Stimulated activated naive CD4-positive, alpha-beta T cell treated with Interleukin-2 at 50 U/mL for 16 hours (primary cell): ENCODE results near the gene GOLGA8B.
"Not testable (repeated sequence)": the region's sequence is repeated elsewhere in the genome, so short reads cannot be mapped to it uniquely, and the experiment has no call there.

Source experiments
- DNase-seq: peaks from one replicate; lab custom pipeline; 2025; lab: John Stamatoyannopoulos, UW

GOLGA8B gene, protein sequence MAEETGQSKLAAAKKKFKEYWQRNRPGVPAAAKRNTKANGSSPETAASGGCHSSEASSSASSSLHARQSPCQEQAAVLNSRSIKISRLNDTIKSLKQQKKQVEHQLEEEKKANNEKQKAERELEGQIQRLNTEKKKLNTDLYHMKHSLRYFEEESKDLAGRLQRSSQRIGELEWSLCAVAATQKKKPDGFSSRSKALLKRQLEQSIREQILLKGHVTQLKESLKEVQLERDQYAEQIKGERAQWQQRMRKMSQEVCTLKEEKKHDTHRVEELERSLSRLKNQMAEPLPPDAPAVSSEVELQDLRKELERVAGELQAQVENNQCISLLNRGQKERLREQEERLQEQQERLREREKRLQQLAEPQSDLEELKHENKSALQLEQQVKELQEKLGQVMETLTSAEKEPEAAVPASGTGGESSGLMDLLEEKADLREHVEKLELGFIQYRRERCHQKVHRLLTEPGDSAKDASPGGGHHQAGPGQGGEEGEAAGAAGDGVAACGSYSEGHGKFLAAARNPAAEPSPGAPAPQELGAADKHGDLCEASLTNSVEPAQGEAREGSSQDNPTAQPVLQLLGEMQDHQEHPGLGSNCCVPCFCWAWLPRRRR

DNA sequence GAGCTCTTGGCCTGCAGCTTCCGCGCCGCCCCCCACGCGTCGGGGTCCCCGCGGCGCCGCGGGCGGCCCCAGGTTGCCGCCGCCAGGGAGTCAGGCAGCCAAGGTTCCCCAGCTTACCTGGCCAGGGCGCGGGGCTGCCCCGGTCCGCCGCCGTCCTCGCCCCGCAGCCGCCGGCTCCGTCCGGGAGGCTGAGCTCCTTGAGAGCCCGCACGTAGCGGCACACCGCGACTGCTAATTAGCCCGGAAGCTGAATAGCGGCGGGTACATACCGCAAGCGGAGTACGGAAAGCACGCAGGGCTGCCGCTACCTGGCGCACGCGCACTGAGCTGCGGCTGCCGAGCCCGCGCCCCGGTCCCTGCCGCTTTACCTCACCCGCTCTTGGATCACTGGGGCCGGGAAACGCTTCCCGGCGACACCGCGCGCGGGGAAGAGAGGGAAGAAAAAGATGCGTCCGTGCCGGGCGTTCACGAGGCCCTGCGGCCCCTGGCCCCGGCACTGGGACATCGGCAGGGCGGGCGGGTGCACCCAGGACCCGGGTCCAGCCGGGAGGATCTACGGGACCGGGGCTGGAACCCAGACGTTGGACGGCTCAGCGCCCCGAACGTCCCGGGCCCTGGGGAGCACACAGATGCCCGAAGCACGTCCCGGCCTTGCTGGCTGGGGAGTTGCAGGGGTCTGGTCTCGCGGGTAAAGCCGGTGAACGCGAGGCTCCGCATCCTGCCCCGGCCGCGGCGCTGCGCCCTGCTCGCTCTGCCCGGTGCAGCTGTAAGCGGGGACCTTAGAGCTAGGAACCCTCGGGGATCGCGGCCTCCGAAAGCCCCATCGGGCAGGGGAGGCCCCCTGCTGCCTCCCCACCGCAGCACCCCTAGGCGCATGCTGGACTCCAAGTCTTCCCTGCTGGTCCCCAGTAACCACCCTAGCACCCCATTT is at the start of gene GOLGA8B:
Gene GOLGA8B, minus strand, starts transcription at position 253 of the 931 bp plus-strand sequence. CDS start 47,739 bp downstream, outside the sequence.
- DNase-seq = peak; percentile 75

- not testable (repeated sequence) for DNase-seq
Observed at GRCh38 chr15:34633165-34633564, 49.7 kb upstream of the GOLGA8B start.

DNA sequence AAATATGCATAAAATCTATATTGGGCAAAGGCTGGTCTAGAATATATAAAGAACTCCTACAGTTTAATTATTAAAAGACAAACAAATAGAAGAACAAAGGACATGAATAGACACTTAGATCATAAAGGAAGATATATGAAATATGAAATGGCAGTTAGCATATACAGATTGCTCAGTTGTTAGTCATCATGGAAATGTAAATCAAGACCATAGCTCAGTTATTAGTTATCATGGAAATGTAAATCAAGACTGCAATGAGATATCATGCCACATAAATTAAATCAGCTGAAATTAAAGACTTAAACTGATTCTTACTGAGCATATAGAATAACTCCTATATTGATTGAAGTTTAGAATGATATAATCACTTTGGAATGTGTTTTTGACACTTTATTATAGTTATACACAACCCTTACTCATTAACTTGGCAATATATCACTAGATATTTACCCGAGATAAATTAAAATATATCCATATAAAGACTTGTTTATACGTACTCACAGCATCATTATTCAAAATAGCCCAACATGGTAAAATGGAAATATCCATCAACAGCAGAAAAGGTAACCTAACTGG is 45.2 kb upstream of the GOLGA8B start:
- no peak for DNase-seq

GRCh38 chr15:34625007-34625406 is 41.6 kb upstream of the GOLGA8B start:
- no peak for DNase-seq

DNA sequence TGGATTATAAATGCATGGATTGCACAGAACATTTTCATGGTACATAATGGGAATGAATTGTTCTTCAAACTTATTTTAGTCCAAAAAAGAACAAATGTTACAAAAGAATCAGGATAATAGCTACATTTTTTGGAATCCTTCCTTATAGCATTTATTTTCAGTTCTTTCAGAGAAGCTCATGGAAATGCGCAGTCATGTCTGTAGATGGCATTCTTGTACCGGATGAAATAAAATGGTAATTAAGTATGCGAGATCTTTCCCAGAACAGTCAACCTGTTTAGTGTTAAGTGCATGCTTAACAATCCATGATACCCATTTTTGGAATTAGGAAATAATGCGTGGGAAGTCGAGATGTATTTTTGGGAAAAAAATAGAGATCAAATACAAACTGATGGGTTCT is 38.2 kb upstream of the GOLGA8B start:
- DNase-seq = no peak

GRCh38 chr15:34620814-34621213 is 37.4 kb upstream of the GOLGA8B start:
- DNase-seq = no peak

GRCh38 chr15:34620142-34620541 is 36.7 kb upstream of the GOLGA8B start:
- no peak for DNase-seq

- DNase-seq = no peak
Observed at GRCh38 chr15:34619151-34619550, 35.7 kb upstream of the GOLGA8B start.

GRCh38 chr15:34618073-34618472 is 34.6 kb upstream of the GOLGA8B start:
- DNase-seq = no peak

DNA sequence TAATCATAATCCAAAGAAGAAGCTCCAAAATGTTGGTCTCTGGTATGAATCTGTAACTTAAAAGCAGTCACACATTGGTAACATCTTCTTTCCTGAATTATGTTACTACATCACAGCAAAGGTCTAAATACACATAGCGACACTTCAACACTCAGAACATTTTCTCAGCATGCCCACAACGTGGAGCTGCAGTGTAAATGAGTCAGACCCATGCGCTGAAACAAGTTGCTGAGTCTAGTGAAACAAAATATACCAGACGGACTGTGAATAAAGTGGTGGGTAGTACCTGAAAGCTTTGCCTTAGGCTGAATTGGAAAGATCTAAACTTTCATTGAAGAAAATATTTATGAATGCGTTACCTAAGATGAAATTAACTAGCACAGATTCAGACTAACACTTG is 33.2 kb upstream of the GOLGA8B start:
- DNase-seq = no peak

DNA sequence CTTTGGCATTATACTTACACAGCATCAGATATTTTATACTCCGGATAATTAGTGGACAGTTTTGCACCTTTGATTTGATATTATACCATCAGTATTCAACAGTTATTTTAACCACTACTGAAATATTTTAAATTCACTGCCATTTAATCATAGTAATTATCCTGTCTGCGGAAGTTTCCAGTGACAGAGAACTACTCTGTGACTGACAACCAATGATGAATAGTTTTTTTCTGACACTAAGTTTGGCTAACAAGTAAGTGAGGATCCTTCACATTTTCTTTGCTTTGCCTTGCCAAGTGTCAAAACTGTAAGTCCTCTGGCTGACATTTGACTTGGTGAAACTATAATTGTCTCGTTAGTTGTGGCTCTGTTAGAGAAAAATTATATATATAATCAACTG is 30.5 kb upstream of the GOLGA8B start:
- no peak for DNase-seq

DNA sequence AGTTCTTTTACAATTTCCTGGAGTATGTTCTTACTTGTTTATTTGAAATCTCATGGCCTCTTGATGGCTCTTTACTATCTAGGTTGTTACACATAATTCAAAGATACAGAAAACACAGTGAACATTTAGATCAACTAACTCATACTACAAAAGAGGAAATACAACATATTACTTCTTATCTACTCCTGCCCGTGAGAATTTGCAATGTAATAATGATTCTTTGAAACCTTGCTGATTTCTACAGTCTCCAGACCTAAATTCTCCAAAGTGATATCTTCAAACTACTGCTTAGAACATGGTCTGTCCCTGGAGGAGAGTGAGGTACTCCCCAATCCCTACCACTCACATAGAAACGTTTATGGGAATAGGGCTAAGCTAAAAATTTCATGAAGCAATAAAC is 29.9 kb upstream of the GOLGA8B start:
- DNase-seq = no peak

GRCh38 chr15:34610354-34610753 is 26.9 kb upstream of the GOLGA8B start:
- no peak for DNase-seq

DNA sequence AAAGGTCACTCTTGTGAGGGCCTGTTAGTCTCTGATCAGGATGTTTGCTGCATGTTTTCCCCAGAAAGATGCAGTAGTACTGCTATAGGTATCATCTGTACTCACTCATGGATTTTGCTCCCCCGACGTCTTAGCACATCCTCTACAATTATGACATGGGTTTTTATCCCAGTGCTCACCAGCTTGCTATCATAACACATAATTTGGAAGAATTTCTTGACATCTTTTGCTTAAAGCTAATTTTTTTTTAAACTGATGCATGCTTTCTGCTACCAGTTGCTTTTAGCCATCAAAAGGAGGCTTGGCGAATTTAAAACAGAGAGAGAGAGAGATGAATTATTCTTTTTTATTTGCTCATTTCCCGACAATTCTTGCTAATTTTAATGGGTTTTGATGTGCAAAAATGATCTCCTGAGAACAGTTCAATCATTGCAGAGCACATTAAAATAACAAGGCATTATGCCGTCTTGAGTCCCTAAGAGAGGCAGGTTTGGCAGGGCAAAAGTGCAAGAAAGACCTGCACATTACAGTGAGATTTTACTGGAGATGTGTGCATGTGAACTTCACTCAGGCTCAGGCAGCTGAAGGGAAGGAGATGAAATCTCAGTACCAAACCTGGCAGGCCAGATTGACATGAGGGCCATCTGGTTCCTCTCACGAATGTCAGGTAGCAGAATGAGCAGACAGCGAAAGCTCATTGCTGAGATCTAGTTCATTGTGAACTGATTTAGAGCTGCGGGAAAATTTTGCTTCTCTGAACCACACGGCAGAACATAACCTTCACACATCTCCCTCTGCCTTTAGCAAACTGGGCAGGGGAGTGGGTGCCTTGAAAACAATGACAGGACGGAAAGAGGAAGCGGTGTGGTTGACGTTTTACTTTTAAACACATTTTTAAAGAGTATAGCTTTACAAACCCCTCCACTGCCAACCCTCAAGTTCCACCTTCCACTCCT is 25.9 kb upstream of the GOLGA8B start:
- no peak for DNase-seq

DNA sequence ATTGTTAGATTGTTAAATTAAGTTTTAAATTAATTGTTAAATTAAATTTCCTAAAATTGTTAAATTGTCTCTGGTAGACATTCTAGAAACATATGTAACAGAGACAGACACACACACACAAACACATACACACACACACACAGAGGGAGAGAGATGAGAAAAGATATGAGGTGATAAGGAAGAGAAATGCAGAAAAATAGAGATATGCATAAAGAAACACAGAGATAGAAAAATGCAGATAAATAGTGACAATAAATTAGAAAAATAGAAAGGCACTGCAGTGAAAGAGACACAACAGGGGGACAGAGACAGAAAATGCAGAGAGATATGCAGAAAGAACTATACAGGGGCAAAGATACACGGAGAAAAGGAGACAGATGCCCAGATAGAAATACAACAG is 25.1 kb upstream of the GOLGA8B start:
- no peak for DNase-seq

- no peak for DNase-seq
Observed at GRCh38 chr15:34607832-34608231, 24.4 kb upstream of the GOLGA8B start.

DNA sequence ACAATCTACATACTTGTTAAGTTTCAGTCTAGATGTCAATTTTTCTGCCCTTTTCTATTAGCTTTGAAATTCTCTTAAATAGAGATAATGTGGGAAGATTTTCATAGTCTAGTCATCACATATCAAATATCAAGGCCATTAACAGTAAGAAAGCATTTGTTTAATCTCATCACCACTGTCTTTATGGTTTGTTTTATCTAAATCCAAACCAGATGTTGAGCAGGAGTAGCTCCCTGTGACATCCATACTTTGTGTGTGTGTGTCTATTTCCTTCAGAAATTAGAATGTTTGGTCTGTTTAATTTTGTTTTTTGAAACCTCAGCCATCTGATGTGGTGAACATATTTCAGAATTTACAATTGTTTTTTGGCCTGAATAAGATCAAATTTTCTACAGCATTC is 23.1 kb upstream of the GOLGA8B start:
- DNase-seq = no peak

GRCh38 chr15:34606131-34606530 is 22.7 kb upstream of the GOLGA8B start:
- no peak for DNase-seq

DNA sequence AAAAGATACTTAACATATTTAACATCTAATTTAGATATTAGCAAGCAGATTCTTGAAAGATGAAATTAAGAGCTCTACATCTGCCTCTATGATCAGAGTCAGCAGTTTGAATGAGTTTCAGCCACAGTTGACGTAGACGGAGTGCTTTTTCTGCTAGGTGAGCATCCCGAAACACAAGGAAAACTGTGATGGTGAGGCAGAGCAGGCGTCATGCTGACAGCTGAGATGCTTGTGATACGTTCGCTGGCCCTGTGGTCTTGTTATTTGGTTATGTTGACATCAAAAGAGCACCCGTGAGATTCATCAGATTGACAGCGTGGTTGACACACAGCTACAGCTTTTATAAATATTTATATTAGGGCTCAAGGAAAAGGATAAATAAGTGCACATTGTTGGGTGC is 19.6 kb upstream of the GOLGA8B start:
- no peak for DNase-seq

DNA sequence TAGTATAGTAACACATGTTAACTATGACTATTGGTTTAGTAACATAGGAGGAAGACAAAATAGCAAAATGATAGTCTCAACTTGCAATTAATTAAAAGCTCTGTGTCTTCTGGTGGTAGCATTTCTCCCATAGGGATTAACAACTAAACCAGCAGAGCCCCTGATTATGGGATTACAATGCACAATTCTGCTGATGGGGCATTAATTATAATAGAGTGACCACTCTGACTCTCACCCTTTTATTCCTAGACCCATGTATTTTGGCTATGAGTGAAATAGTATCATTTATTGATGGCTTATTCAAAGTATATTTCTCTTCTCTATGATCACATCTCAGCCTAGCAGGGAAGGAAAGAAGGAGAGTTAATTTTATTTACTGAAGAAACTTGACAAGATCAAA is 17.5 kb upstream of the GOLGA8B start:
- DNase-seq = no peak
